K562 (cell line): Measurements from ENCODE around the gene CENPN. TPM values are rescaled to one million over a fixed set of nuclear protein-coding genes. Genes with fewer than 3 reads are reported as not detected.

Source experiments
- ATAC-seq: fragments of 200-7000 bp; cut with Tn5 transposase; 3 replicates; pipeline ENCODE4 v1.9.1; 2020; ENCODE audit warnings: moderate library complexity
- BruUV-seq: library from RNA; stranded (reverse); fragments of 400-500 nt; replicated peaks from 2 replicates; lab custom pipeline; 2021; lab: Mats Ljungman, UMichigan
- CTCF ChIA-PET: fragments of 300-600 bp; formaldehyde crosslinking; extraction: SDS; loops from one replicate; lab custom pipeline; 2021; ENCODE audit warnings: low intra/inter-chr PET ratio; lab: Yijun Ruan, JAX
- POLR2A ChIA-PET: fragments of 300-600, 350-650 bp; sonication (Branson Sonifier 250); formaldehyde crosslinking; extraction: SDS; loops from one replicate; lab custom pipeline; 2021; ENCODE audit warnings: antibody characterized with exemption, inconsistent platforms; lab: Yijun Ruan, JAX
- DNase-seq, 4 experiments: peaks; one replicate each; pipeline versions ENCODE4 v3.0.0 to v3.0.0-alpha.2; 2011 to 2018; ENCODE audit warnings: low spot score in 3 of 4, mixed read lengths in 3 of 4; ENCODE audit errors: extremely low read depth in 1 of 4
- FAIRE-seq: peaks from 2 replicates; lab custom pipeline; 2011; peaks lifted over from hg19 to GRCh38; lab: Jason Lieb, UNC
- H2AFZ ChIP-seq: 2 replicates; pipeline ENCODE4 v1.6.0; 2011; ENCODE audit warnings: low read depth, low read length, control low read depth, inconsistent platforms
- H3K27ac ChIP-seq: fragments of 200-600 bp; 3 replicates; pipeline ENCODE4 v1.8.0; 2011; ENCODE audit warnings: low read depth, mild to moderate bottlenecking, control low read depth, inconsistent platforms, low read length, moderate library complexity, mixed read lengths; ENCODE audit errors: extremely low read depth
- H3K27me3 ChIP-seq, 2 experiments: fragments of 300-600 bp in 1 of 2; 2 replicates in 1 of 2; 3 replicates in 1 of 2; pipeline versions ENCODE4 v1.6.0 to v1.8.0; 2011; ENCODE audit warnings: inconsistent platforms in 2 of 2, low read length in 2 of 2, mild to moderate bottlenecking in 1 of 2, mixed read lengths in 1 of 2, moderate library complexity in 1 of 2; ENCODE audit not compliant: control insufficient read depth in 2 of 2, insufficient read depth in 2 of 2
- H3K36me3 ChIP-seq: fragments of 300-600 bp; 3 replicates; pipeline ENCODE4 v1.8.0; 2011; ENCODE audit warnings: mild to moderate bottlenecking, low read length, inconsistent platforms; ENCODE audit not compliant: control insufficient read depth, insufficient read depth
- H3K4me1 ChIP-seq, 2 experiments: fragments of 200-600 bp in 1 of 2; replicated peaks in 1 of 2; 2 replicates in 1 of 2; 3 replicates in 1 of 2; pipeline versions ENCODE4 v1.5.1 to v1.8.0; 2011; ENCODE audit warnings: inconsistent platforms in 2 of 2, low read length in 2 of 2, mild to moderate bottlenecking in 1 of 2, mixed read lengths in 1 of 2, moderate library complexity in 1 of 2; ENCODE audit not compliant: control insufficient read depth in 2 of 2, insufficient read depth in 2 of 2
- H3K4me2 ChIP-seq: 2 replicates; pipeline ENCODE4 v1.6.1; 2011; ENCODE audit warnings: low read length, control low read depth, inconsistent platforms, mixed read lengths; ENCODE audit not compliant: insufficient read depth
- H3K4me3 ChIP-seq: fragments of 200-600 bp; sonication (generic), shearing (Covaris generic); 2 replicates; pipeline ENCODE4 v1.5.1; 2016; ENCODE audit warnings: control low read depth, inconsistent platforms
- H3K79me2 ChIP-seq: fragments of 200-600 bp; 3 replicates; pipeline ENCODE4 v1.8.0; 2011; ENCODE audit warnings: low read length, inconsistent platforms; ENCODE audit not compliant: control insufficient read depth, insufficient read depth
- H3K9ac ChIP-seq, 2 experiments: 2 replicates each; pipeline versions ENCODE4 v1.6.0 to v1.6.1; 2011; ENCODE audit warnings: low read depth in 2 of 2, low read length in 2 of 2, control low read depth in 1 of 2, inconsistent platforms in 1 of 2, mild to moderate bottlenecking in 1 of 2, mixed read lengths in 1 of 2; ENCODE audit not compliant: insufficient read depth in 1 of 2
- H3K9me1 ChIP-seq: one replicate; pipeline ENCODE4 v1.6.0; 2011; ENCODE audit warnings: inconsistent platforms, mild to moderate bottlenecking, low read length, moderate library complexity; ENCODE audit not compliant: control insufficient read depth, insufficient read depth
- H3K9me3 ChIP-seq: replicated peaks from 2 replicates; pipeline ENCODE4 v1.5.1; 2011; ENCODE audit warnings: low read depth, low read length, inconsistent platforms; ENCODE audit not compliant: control insufficient read depth, insufficient read depth
- H4K20me1 ChIP-seq: replicated peaks from 2 replicates; pipeline ENCODE4 v1.6.1; 2011; ENCODE audit warnings: low read length, inconsistent platforms, mixed read lengths; ENCODE audit not compliant: control insufficient read depth, insufficient read depth
- ARID1B ChIP-seq: fragments of 450-650 bp; IDR thresholded peaks from 2 replicates; pipeline ENCODE4 v1.6.1; 2016; ENCODE audit warnings: antibody characterized with exemption, mild to moderate bottlenecking, inconsistent platforms
- CBX2 ChIP-seq: fragments of 200-600 bp; sonication (generic); IDR thresholded peaks from one replicate; pipeline ENCODE4 v1.6.1; 2012; ENCODE audit warnings: mild to moderate bottlenecking, low read length, inconsistent platforms; ENCODE audit not compliant: insufficient read depth, poor library complexity, severe bottlenecking
- CCAR2 ChIP-seq: fragments of 200-400 bp; formaldehyde crosslinking; IDR thresholded peaks from 2 replicates; pipeline ENCODE4 v1.6.1; 2017; ENCODE audit warnings: mild to moderate bottlenecking, low read depth, low read length
- FOSL1 ChIP-seq: fragments of 200-800 bp; sonication (Bioruptor generic); conservative IDR thresholded peaks from 2 replicates; pipeline ENCODE4 v1.6.1; 2016; ENCODE audit warnings: missing genetic modification characterization, missing compliant biosample characterization
- FOXJ2 ChIP-seq: fragments of 200-800 bp; sonication (Bioruptor generic); IDR thresholded peaks from 2 replicates; pipeline ENCODE4 v1.6.1; 2016; ENCODE audit warnings: missing genetic modification characterization, missing compliant biosample characterization
- HDAC1 ChIP-seq, 2 experiments: fragments of 450-650 bp; IDR thresholded peaks; 2 replicates each; pipeline ENCODE4 v1.6.1; 2016 to 2017; ENCODE audit warnings: inconsistent platforms in 1 of 2, mild to moderate bottlenecking in 1 of 2, moderate library complexity in 1 of 2
- HES1 ChIP-seq: fragments of 450-650 bp; IDR thresholded peaks from 2 replicates; pipeline ENCODE4 v1.6.1; 2016; ENCODE audit warnings: low read depth, mild to moderate bottlenecking, moderate library complexity
- KDM5B ChIP-seq: fragments of 200-600 bp; sonication (generic); IDR thresholded peaks from 2 replicates; pipeline ENCODE4 v1.6.1; 2012; ENCODE audit warnings: low read depth, mild to moderate bottlenecking, moderate library complexity, low read length, control low read depth, inconsistent platforms; ENCODE audit not compliant: insufficient replicate concordance
- MCM2 ChIP-seq: fragments of 450-650 bp; IDR thresholded peaks from 2 replicates; pipeline ENCODE4 v1.6.1; 2017; ENCODE audit warnings: low read depth, mild to moderate bottlenecking
- MEIS2 ChIP-seq: fragments of 450-650 bp; IDR thresholded peaks from 2 replicates; pipeline ENCODE4 v1.6.1; 2014; ENCODE audit warnings: mild to moderate bottlenecking; ENCODE audit not compliant: partially characterized antibody
- NFRKB ChIP-seq: fragments of 450-650 bp; IDR thresholded peaks from 2 replicates; pipeline ENCODE4 v1.6.1; 2016; ENCODE audit warnings: low read depth
- PML ChIP-seq: IDR thresholded peaks from 2 replicates; pipeline ENCODE4 v1.6.1; 2012; ENCODE audit warnings: low read length, inconsistent platforms
- POLR2A ChIP-seq: fragments of 450-650 bp; conservative IDR thresholded peaks from 2 replicates; pipeline ENCODE4 v1.6.1; 2016
- POLR3G ChIP-seq: IDR thresholded peaks from 2 replicates; pipeline ENCODE4 v1.6.1; 2011; ENCODE audit not compliant: insufficient read length, insufficient replicate concordance; ENCODE audit errors: extremely low read depth
- PTTG1 ChIP-seq: fragments of 450-650 bp; IDR thresholded peaks from 2 replicates; pipeline ENCODE4 v1.6.1; 2016; ENCODE audit warnings: low read depth, mild to moderate bottlenecking, missing genetic modification characterization, missing compliant biosample characterization
- SPI1 ChIP-seq: IDR thresholded peaks from 2 replicates; pipeline ENCODE4 v1.6.1; 2011; ENCODE audit warnings: low read depth, low read length, control low read depth, borderline replicate concordance
- SUPT5H ChIP-seq: fragments of 450-650 bp; IDR thresholded peaks from 2 replicates; pipeline ENCODE4 v1.6.1; 2016
- ZNF121 ChIP-seq: sonication (generic); formaldehyde crosslinking; conservative IDR thresholded peaks from 2 replicates; pipeline ENCODE4 v1.8.0; 2022; ENCODE audit warnings: missing genetic modification reagents
- ZNF197 ChIP-seq: fragments of 200-800 bp; sonication (Bioruptor generic); IDR thresholded peaks from 2 replicates; pipeline ENCODE4 v1.6.1; 2016; ENCODE audit warnings: low read depth, missing genetic modification characterization, missing compliant biosample characterization
- WGBS: fragments of 100-300 bp; shearing (Covaris generic); methylation state at CpG from one replicate; pipeline ENCODE4 v1.1.6; 2016; ENCODE audit warnings: low coverage, mixed read lengths; ENCODE audit not compliant: insufficient coverage; ENCODE audit errors: missing lambda C conversion rate; 5-methylcytosine and 5-hydroxymethylcytosine counted together
- in situ Hi-C: fragments of 300-500 bp; cut with MboI; formaldehyde crosslinking; loops from 4 replicates; pipeline ENCODE4 v1.15.0; 2018; ENCODE audit warnings: inconsistent platforms, mixed read lengths
- intact Hi-C: fragments of 100-400 bp; cut with micrococcal nuclease; formaldehyde crosslinking; loops from 2 replicates; pipeline ENCODE4 v1.14.2; 2022
- polyA plus RNA-seq, 8 experiments: library from polyadenylated mRNA; depleted of rRNA in 4 of 8; stranded (reverse) in 5 of 8; unstranded in 3 of 8; fragments of >200 nt; fragmentation: Nextera tagmentation in 2 of 8; fragmentation: Illumina TruSeq in 1 of 8; extraction: Ambion mirVana in 2 of 8; extraction: Trizol in 1 of 8; gene quantifications; 2 replicates each; pipeline versions ENCODE4 v1.2.1 to v1.2.3, GENCODE V29; 2011 to 2014; ENCODE audit warnings: inconsistent platforms in 1 of 8, missing spikeins in 1 of 8
- total RNA-seq, 7 experiments: library from RNA; depleted of rRNA in 6 of 7; stranded (reverse); fragments of >200 nt in 6 of 7; fragmentation: Illumina TruSeq in 2 of 7; extraction: Trizol in 2 of 7; gene quantifications; 2 replicates each; pipeline versions ENCODE4 v1.2.1 to v1.2.3, GENCODE V29; 2011 to 2021; ENCODE audit warnings: low replicate concordance in 1 of 7
- TF ChIP-seq, protein P1 (sequence below): fragments of 250-450 bp; sonication (Bioruptor Pico); IDR thresholded peaks from 2 replicates; pipeline ENCODE4 v1.8.0; 2021; ENCODE audit warnings: borderline replicate concordance, mild to moderate bottlenecking, moderate library complexity; ENCODE audit not compliant: poor library complexity, severe bottlenecking
- TF ChIP-seq, protein P2 (sequence below): sonication (generic); IDR thresholded peaks from 2 replicates; pipeline ENCODE4 v1.6.1; 2016
- TF ChIP-seq, protein P3 (sequence below): fragments of 450-650 bp; IDR thresholded peaks from 2 replicates; pipeline ENCODE4 v1.6.1; 2016

Gene CENPN
- total and polyA plus RNA-seq, 9 of the 15 experiments (the other 6 are each of a cell fraction or from before 2014, with no cell fraction given): 92.3 to 384 (median 140) TPM

DNA sequence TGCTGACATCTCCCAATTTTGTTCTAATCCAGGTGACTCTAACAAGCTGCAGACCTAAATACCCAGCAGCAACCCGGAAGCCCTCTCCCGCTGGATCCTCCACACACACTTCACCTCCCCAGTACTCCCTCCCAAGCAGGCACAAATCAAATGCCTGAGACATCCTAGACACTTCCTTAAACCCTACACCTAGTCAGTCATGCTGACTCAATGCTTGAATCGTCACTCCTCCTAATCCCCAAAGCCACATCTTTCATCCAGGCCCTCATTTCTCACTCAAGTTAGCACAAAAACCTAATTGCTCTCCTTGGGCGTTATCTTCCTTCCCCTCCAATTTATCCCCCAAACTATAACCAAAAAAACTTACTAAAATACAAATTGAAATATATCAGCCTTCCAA lies 33.0 kb upstream of the CENPN start:
- 43% methylated on average over 4 of the region's 4 CpGs for WGBS
- H4K20me1 ChIP-seq: no peaks in the 10 kb centered on the region
- no peak for FAIRE-seq
- H3K9me3 ChIP-seq: no peaks in the 10 kb centered on the region
- in situ Hi-C loops (no loop called here), intact Hi-C loops (loop anchor here (2.0 kb wide), 1 partner anchor 33 kb away; the partner anchor contains the start of genes CENPN and CMC2)
- H2AFZ ChIP-seq: no peak overlapping the region
- no peak overlapping the region for H3K4me2 ChIP-seq
- ChIA-PET POLR2A (interaction anchor here (0.7 to 1.4 kb wide), 2 partner anchors 12 to 19 kb away, joined by 4 to 5 read pairs; no protein-coding TSS in a partner anchor), CTCF (no interaction called here)
- BruUV-seq: no TSS peak
- no peaks in the 10 kb centered on the region for H3K27me3 ChIP-seq
- H3K4me3 ChIP-seq: no peak overlapping the region
- H3K9ac ChIP-seq: no peak overlapping the region
- H3K27ac ChIP-seq: no peak overlapping the region
- DNase-seq: peak in 1 of 4 experiments; percentile 16
- H3K79me2 ChIP-seq: no peaks in the 10 kb centered on the region
- H3K4me1 ChIP-seq: no peaks in the 10 kb centered on the region; a peak in 1 of 5 replicates
- peak; percentile 41; the same call in 2 of the 3 replicates for ATAC-seq
- H3K36me3 ChIP-seq: peaks cover 54% of the 10 kb centered on the region
- H3K9me1 ChIP-seq: no peaks in the 10 kb centered on the region
- TF ChIP-seq PTTG1 (no peak), ARID1B (0 out of 2 replicates have a peak, but pooled peaks have one; percentile 18), KDM5B (no peak), POLR2A (peak; percentile 47), SUPT5H (peak; percentile 64; the same call in 1 of the 2 replicates), FOXJ2 (tag) (no peak), MCM2 (no peak), POLR3G (no peak), HDAC1 (IDR thresholded peaks at IDR 0.05) (0 out of 4 replicates have a peak, but pooled peaks of 1 of the 2 experiments have one; percentile 25), PML (no peak), ZNF121 (CRISPR knock-in tag) (no peak), HES1 (no peak), FOSL1 (tag) (0 out of 2 replicates have a peak, but pooled peaks have one; percentile 25), CCAR2 (no peak), ZNF197 (no peak), SPI1 (peak; percentile 66), NFRKB (no peak), MEIS2 (peak; percentile 48), CBX2 (no peak)
- TF ChIP-seq, protein P1, sequence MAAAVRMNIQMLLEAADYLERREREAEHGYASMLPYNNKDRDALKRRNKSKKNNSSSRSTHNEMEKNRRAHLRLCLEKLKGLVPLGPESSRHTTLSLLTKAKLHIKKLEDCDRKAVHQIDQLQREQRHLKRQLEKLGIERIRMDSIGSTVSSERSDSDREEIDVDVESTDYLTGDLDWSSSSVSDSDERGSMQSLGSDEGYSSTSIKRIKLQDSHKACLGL (CRISPR knock-in tag): no peak
- TF ChIP-seq, protein P2, sequence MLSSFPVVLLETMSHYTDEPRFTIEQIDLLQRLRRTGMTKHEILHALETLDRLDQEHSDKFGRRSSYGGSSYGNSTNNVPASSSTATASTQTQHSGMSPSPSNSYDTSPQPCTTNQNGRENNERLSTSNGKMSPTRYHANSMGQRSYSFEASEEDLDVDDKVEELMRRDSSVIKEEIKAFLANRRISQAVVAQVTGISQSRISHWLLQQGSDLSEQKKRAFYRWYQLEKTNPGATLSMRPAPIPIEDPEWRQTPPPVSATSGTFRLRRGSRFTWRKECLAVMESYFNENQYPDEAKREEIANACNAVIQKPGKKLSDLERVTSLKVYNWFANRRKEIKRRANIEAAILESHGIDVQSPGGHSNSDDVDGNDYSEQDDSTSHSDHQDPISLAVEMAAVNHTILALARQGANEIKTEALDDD: no peak; the same call in 1 of the 2 replicates
- TF ChIP-seq, protein P3, sequence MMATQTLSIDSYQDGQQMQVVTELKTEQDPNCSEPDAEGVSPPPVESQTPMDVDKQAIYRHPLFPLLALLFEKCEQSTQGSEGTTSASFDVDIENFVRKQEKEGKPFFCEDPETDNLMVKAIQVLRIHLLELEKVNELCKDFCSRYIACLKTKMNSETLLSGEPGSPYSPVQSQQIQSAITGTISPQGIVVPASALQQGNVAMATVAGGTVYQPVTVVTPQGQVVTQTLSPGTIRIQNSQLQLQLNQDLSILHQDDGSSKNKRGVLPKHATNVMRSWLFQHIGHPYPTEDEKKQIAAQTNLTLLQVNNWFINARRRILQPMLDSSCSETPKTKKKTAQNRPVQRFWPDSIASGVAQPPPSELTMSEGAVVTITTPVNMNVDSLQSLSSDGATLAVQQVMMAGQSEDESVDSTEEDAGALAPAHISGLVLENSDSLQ: peak; percentile 25; the same call in 1 of the 2 replicates
